Breast epithelium (tissue), 4 donors: ENCODE measurements around the gene TMUB2. TPM values are rescaled to one million over a fixed set of nuclear protein-coding genes. Genes with fewer than 3 reads are reported as not detected.
A peak's percentile ranks its signal among the peaks of the same experiment; 100 is the strongest.

Experiments used
- DNase-seq, 2 donors: peaks; one replicate each; pipeline ENCODE4 v3.0.0-alpha.2; 2019; ENCODE audit warnings: low spot score in 2 of 2
- H3K27ac ChIP-seq, 2 donors: fragments of 200-600 bp; sonication (generic) in 1 of 2; one replicate each; pipeline ENCODE4 v1.5.1; 2016 to 2019; ENCODE audit warnings: mild to moderate bottlenecking in 1 of 2
- H3K27me3 ChIP-seq, 2 donors: fragments of 200-600 bp; sonication (generic) in 1 of 2; one replicate each; pipeline versions ENCODE4 v1.5.1 to v1.6.0; 2017 to 2019; ENCODE audit warnings: control low read depth in 1 of 2, mild to moderate bottlenecking in 1 of 2
- H3K36me3 ChIP-seq: fragments of 200-600 bp; one replicate; pipeline ENCODE4 v1.5.1; 2019
- H3K4me1 ChIP-seq, 2 donors: fragments of 200-600 bp; sonication (generic); one replicate each; pipeline ENCODE4 v1.5.1; 2016 to 2019; ENCODE audit warnings: control low read depth in 1 of 2
- H3K4me3 ChIP-seq, 3 donors: fragments of 200-600 bp; sonication (generic); 1 replicate in 2 of 3; 2 replicates in 1 of 3; pipeline ENCODE4 v1.5.1; 2016 to 2019; ENCODE audit warnings: mild to moderate bottlenecking in 3 of 3, moderate library complexity in 2 of 3
- H3K9me3 ChIP-seq, 2 donors: fragments of 200-600 bp; sonication (generic) in 1 of 2; one replicate each; pipeline ENCODE4 v1.5.1; 2016 to 2019; ENCODE audit warnings: control low read depth in 1 of 2
- CTCF ChIP-seq, 3 donors: fragments of 450-650 bp; IDR thresholded peaks; one replicate each; pipeline ENCODE4 v1.5.1; 2016 to 2017; ENCODE audit warnings: antibody characterized with exemption in 3 of 3, mild to moderate bottlenecking in 3 of 3, moderate library complexity in 3 of 3
- POLR2A ChIP-seq: fragments of 450-650 bp; IDR thresholded peaks from one replicate; pipeline ENCODE4 v1.6.1; 2016; ENCODE audit warnings: antibody characterized with exemption, mild to moderate bottlenecking, moderate library complexity
- POLR2AphosphoS5 ChIP-seq, 3 donors: sonication (generic); formaldehyde crosslinking; IDR thresholded peaks; one replicate each; pipeline ENCODE4 v1.6.1; 2017; ENCODE audit warnings: antibody characterized with exemption in 3 of 3
- intact Hi-C: fragments of 100-400 bp; cut with DNase I; formaldehyde crosslinking; loops from one replicate; pipeline ENCODE4 v1.15.1; 2023; ENCODE audit warnings: low total_unique reads
- total RNA-seq, 3 donors: library from RNA; depleted of rRNA; stranded (reverse); fragments of >200 nt; gene quantifications; one replicate each; pipeline ENCODE4 v1.1.0, GENCODE V29; 2016

The TMUB2 gene
- total RNA-seq, 3 donors from 2014 or later: 36.0 to 52.0 (median 40.6) TPM

DNA sequence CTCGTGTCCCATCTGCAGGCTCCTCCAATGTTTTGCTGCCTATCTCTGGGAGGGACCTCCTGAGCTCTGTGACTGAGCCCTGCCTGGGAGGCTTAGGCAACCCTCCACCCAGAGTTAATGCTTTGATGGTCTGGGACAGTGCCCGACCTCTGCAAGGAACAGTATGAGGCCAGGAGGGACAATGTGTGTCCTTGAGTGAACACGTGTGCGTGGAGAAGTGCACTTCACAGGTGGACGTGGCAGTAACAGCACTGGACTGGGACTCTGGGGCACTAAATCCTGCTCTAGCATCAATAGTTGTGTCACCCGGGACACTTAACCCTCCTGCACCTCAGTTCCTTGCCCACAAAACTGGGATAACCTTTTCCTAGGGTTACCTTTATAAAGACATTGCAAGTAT is 28.1 kb downstream of the TMUB2 start:
- Histone ChIP-seq H3K27ac (no peak overlapping the region), H3K4me1 (peaks cover 3 to 14% of the 10 kb centered on the region in 2 donors), H3K9me3 (no peaks in the 10 kb centered on the region), H3K36me3 (no peaks in the 10 kb centered on the region), H3K27me3 (no peaks in the 10 kb centered on the region), H3K4me3 (no peak overlapping the region)
- no peak for DNase-seq
- TF ChIP-seq CTCF (IDR thresholded peaks at IDR 0.05) (no peak), POLR2AphosphoS5 (IDR thresholded peaks at IDR 0.05) (no peak), POLR2A (no peak)
- intact Hi-C loops: loop anchor here (5.0 kb wide), 2 partner anchors 112 to 1993 kb away; no protein-coding TSS in a partner anchor

DNA sequence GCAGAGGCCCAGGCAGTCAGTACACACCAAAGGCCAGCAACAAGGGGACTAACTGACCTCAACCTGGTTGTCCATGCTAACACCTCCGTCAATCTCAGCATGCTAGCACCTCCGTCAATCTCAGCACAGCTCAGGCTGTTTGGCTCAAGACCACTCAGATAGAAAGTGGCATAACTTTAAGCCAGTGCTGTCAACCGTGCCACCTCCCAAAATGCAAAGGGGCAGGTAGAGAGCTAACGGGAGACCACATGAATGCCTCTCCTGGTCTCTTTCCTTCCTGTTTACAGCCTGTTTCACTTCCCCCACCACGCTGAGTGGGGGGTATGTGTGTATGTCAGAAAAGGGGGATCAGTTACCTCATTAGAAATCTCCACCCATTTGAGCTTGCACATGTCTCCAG is 29.4 kb downstream of the TMUB2 start:
- Histone ChIP-seq H3K36me3 (no peaks in the 10 kb centered on the region), H3K27ac (peak overlapping the region in 1 of 2 donors; percentile 36), H3K9me3 (no peaks in the 10 kb centered on the region), H3K4me1 (peaks cover 0 to 14% of the 10 kb centered on the region in 2 donors), H3K27me3 (no peaks in the 10 kb centered on the region), H3K4me3 (no peak overlapping the region)
- TF ChIP-seq POLR2A (no peak), POLR2AphosphoS5 (IDR thresholded peaks at IDR 0.05) (no peak), CTCF (IDR thresholded peaks at IDR 0.05) (no peak)
- no peak for DNase-seq
- intact Hi-C loops: loop anchor here (5.0 kb wide), 1 partner anchor 1994 kb away; no protein-coding TSS in a partner anchor

- no peaks in the 10 kb centered on the region for H3K27me3 ChIP-seq
- TF ChIP-seq POLR2A (no peak), CTCF (IDR thresholded peaks at IDR 0.05) (no peak), POLR2AphosphoS5 (IDR thresholded peaks at IDR 0.05) (no peak)
- H3K4me1 ChIP-seq: peaks cover 0 to 14% of the 10 kb centered on the region in 2 donors
- no peaks in the 10 kb centered on the region for H3K9me3 ChIP-seq
- no peak overlapping the region for H3K4me3 ChIP-seq
- DNase-seq: no peak
- no peaks in the 10 kb centered on the region for H3K36me3 ChIP-seq
- no peak overlapping the region for H3K27ac ChIP-seq
- intact Hi-C loops: loop anchor here (5.0 kb wide), 1 partner anchor 1994 kb away; no protein-coding TSS in a partner anchor
Measured at GRCh38 chr17:44216694-44217093, 29.9 kb downstream of the TMUB2 start.

DNA sequence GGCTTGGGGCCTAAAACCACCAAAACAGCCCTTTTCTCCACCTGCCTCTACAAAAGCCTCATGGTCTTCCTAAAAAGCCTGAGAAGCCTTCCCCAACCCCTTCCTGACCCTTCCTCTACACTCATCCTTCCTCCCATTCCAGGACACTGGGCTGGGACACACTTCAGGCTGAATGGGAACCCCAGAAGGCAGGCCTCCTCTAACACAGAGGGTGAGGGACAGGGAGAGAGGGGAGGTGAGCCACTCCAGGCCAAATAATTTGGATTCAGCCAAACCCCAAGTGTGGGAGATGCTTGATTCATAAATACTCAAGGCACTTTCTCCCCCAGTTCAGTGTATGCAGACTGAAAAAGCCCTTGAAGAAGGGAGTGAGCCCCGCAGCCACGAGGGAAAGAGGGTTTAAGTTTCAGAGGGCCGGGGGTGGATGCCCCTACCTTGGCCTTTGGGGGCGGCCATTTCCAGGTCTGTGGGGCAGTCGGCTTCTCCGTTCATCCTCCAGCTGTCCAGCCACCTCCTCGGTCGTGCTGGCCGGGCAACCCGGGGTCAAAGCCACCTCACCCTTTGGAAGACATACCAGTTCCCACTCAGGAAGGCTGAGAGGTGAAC is 31.1 kb downstream of the TMUB2 start:
- peaks cover 0 to 18% of the 10 kb centered on the region in 2 donors for H3K4me1 ChIP-seq
- H3K27me3 ChIP-seq: no peaks in the 10 kb centered on the region
- peak overlapping the region; percentile 72 to 79 (median 73) for H3K4me3 ChIP-seq
- DNase-seq: no peak
- H3K36me3 ChIP-seq: no peaks in the 10 kb centered on the region
- H3K9me3 ChIP-seq: no peaks in the 10 kb centered on the region
- H3K27ac ChIP-seq: peak overlapping the region; percentile 97 to 98
- TF ChIP-seq POLR2A (no peak), CTCF (IDR thresholded peaks at IDR 0.05) (no peak), POLR2AphosphoS5 (IDR thresholded peaks at IDR 0.05) (no peak)
- intact Hi-C loops: loop anchor here (5.0 kb wide), 1 partner anchor 1996 kb away; no protein-coding TSS in a partner anchor

- peaks cover 0 to 21% of the 10 kb centered on the region in 2 donors for H3K4me1 ChIP-seq
- peak overlapping the region; percentile 72 to 79 (median 73) for H3K4me3 ChIP-seq
- TF ChIP-seq CTCF (IDR thresholded peaks at IDR 0.05) (peak; percentile 12 to 43 (median 34)), POLR2AphosphoS5 (IDR thresholded peaks at IDR 0.05) (peak in 2 of 3 donors; percentile 23 to 47), POLR2A (no peak)
- peak overlapping the region; percentile 97 to 98 for H3K27ac ChIP-seq
- H3K36me3 ChIP-seq: no peaks in the 10 kb centered on the region
- DNase-seq: peak; percentile 80 to 84
- no peaks in the 10 kb centered on the region for H3K27me3 ChIP-seq
- intact Hi-C loops: loop anchor here (5.0 kb wide), 1 partner anchor 1996 kb away; no protein-coding TSS in a partner anchor
- H3K9me3 ChIP-seq: no peaks in the 10 kb centered on the region
Measured at GRCh38 chr17:44218344-44219107, 31.8 kb downstream of the TMUB2 start.
